8988T (cell line): ENCODE data around the gene PLEKHH3.
"Not testable (repeated sequence)": the region's sequence is repeated elsewhere in the genome, so short reads cannot be mapped to it uniquely, and the experiment has no call there.

Experiments used
- DNase-seq: peaks from one replicate; pipeline ENCODE4 v3.0.0; 2011

PLEKHH3 gene

GRCh38 chr17:42670789-42671657 is 5.8 kb downstream of the PLEKHH3 start:
- DNase-seq, result no peak

GRCh38 chr17:42669977-42670788 is 6.6 kb downstream of the PLEKHH3 start:
- DNase-seq, result no peak

GRCh38 chr17:42669705-42669976 is 7.2 kb downstream of the PLEKHH3 start:
- DNase-seq, result no peak

GRCh38 chr17:42667088-42667951 is 9.5 kb downstream of the PLEKHH3 start:
- DNase-seq, result no peak

GRCh38 chr17:42666126-42666525 is 10.7 kb downstream of the PLEKHH3 start:
- DNase-seq, result not testable (repeated sequence)

- DNase-seq, result no peak
Measured at GRCh38 chr17:42665581-42666001, 11.2 kb downstream of the PLEKHH3 start.

- DNase-seq, result no peak
Measured at GRCh38 chr17:42660692-42661345, 16.0 kb downstream of the PLEKHH3 start.

- DNase-seq, result not testable (repeated sequence)
Measured at GRCh38 chr17:42659932-42660274, 16.9 kb downstream of the PLEKHH3 start.

GRCh38 chr17:42659079-42659931 is 17.5 kb downstream of the PLEKHH3 start, which contains the start of gene TUBG2:
Gene TUBG2, plus strand, starts transcription at chr17:42659284. Its CDS starts 220 bp downstream, at chr17:42659504.
- peak; percentile 91 for DNase-seq

- DNase-seq, result no peak
Measured at GRCh38 chr17:42657824-42658588, 18.8 kb downstream of the PLEKHH3 start.

GRCh38 chr17:42655528-42655927 is 21.3 kb downstream of the PLEKHH3 start:
- DNase-seq, result no peak

GRCh38 chr17:42653179-42654124 is 23.3 kb downstream of the PLEKHH3 start:
- DNase-seq, result no peak

- DNase-seq, result no peak
Measured at GRCh38 chr17:42651392-42651791, 25.4 kb downstream of the PLEKHH3 start.

- no peak for DNase-seq
Measured at GRCh38 chr17:42647778-42648177, 29.0 kb downstream of the PLEKHH3 start.

- DNase-seq, result no peak
Measured at GRCh38 chr17:42642336-42642735, 34.5 kb downstream of the PLEKHH3 start.

- DNase-seq, result no peak
Measured at GRCh38 chr17:42640121-42640520, 36.7 kb downstream of the PLEKHH3 start.

GRCh38 chr17:42639525-42640113 is 37.2 kb downstream of the PLEKHH3 start:
- DNase-seq, result no peak

GRCh38 chr17:42632949-42633444 is 43.8 kb downstream of the PLEKHH3 start:
- DNase-seq, result no peak

- no peak for DNase-seq
Measured at GRCh38 chr17:42629411-42630009, 47.3 kb downstream of the PLEKHH3 start.
